GM18520 (cell line): ENCODE data around the gene ZBTB12.

Source experiments
- ATAC-seq: cut with Tn5 transposase; IDR thresholded peaks from one replicate; pipeline ENCODE4 v1.9.1; 2021; ENCODE audit not compliant: unreplicated experiment

The ZBTB12 gene

GRCh38 chr6:31897612-31898382 lies 4.1 kb downstream of the ZBTB12 start, which contains the start of gene EHMT2:
TSS of gene EHMT2 (minus strand) at chr6:31897698. CDS start at chr6:31897677, 21 bp downstream.
- ATAC-seq = peak; percentile 41

GRCh38 chr6:31896856-31897611 lies 4.9 kb downstream of the ZBTB12 start:
- ATAC-seq = no peak

DNA sequence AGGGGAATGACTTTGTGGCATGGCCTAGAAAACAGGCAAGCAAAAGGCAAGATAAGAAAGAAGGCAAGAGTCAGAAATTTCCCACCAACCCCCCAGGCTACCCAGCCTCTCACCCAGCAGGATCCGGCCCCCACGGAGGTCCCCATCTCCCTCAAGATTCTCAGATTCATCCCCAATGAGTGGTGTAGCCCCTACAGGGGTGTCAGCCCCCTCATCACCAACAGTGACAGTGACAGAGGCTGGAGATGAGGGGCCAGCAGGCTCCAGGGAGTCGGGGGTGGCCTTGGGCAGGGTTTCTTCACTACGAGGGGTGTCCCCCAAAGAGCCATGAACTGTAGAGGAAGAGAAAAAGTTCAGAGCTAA lies 5.4 kb downstream of the ZBTB12 start:
- no peak for ATAC-seq

GRCh38 chr6:31892821-31893220 lies 9.1 kb downstream of the ZBTB12 start:
- no peak for ATAC-seq

DNA sequence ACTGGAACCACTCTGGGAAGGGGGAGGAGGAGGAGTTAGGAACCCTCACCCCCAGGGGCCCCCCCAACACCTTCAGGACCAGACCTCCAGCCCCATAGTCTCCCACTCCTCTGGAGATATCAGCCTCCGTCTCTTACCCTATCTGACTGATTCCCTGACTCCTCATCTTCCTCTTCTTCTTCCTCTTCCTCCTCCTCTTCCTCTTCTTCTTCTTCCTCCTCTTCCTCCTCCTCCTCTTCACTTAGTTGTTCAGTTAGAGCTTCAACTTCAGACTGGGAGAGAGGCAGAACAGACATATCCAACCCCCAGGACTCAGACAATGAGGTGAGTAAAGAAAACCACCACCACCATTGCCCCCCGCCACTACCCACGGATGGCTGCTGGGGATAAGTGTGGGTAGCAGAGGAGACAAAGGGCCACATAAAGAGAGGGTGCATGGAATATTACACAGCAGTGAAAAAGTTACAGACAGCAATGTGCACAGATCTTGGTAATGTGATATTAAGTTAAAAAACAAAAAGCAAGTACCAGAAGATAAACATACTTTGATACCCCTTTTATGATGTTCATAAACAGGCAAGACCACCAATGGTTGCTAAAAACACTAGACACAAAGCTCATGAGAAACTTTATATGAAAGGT lies 12.4 kb downstream of the ZBTB12 start:
- ATAC-seq = no peak

DNA sequence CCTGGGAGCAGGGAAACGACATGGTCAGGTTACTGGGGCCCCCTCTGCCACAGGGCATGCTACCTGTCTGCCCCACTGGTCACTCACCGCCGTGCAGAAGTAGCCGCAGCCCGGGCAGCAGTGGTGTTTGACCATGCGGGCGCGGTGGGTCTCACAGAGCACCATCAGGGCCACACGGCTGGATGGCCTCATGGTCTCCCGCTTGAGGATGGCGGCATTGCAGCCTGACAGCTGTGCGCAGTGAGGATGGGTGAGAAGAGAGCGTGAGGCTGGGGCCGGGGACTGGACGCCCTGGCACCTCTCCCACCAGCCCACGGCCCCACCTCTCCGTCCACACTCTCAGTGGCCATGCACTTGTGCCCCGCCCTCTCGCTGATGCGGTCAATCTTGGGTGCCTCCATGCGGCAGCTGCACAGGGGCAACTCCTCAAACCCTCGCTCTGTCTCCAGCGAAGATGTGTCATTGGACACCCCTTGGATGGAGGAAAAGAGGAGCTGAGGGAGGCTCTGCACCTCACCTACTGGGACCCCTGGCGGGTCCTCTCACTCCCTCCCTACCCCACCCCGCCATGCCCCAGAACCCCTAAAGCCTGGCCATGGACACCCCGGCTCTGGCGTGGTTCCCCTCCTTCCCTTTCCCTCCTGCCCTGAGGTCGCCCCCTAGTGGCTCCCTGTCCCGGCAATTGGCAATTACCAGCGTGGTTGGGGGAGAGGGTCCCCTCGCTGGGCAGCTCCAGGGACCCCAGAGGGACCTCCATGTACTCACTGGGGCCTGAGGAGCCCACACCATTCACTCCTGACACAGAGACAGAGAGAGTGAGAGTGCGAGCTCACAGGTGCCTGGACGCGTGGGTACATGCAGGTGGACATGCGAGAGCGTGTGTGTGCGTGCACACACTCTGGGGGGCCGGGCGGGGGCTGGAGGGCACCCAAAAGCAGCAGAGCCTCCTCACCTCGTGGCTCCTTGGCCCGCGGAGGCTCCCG lies 13.3 kb downstream of the ZBTB12 start:
- ATAC-seq = no peak

GRCh38 chr6:31887173-31888007 lies 14.5 kb downstream of the ZBTB12 start:
- no peak for ATAC-seq

GRCh38 chr6:31886541-31886991 lies 15.3 kb downstream of the ZBTB12 start:
- ATAC-seq = no peak

- no peak for ATAC-seq
Observed at GRCh38 chr6:31884528-31885035, 17.3 kb downstream of the ZBTB12 start.

GRCh38 chr6:31883676-31884075 lies 18.2 kb downstream of the ZBTB12 start:
- ATAC-seq = no peak

GRCh38 chr6:31882344-31882743 lies 19.5 kb downstream of the ZBTB12 start:
- no peak for ATAC-seq

GRCh38 chr6:31881136-31881859 lies 20.6 kb downstream of the ZBTB12 start:
- no peak for ATAC-seq

DNA sequence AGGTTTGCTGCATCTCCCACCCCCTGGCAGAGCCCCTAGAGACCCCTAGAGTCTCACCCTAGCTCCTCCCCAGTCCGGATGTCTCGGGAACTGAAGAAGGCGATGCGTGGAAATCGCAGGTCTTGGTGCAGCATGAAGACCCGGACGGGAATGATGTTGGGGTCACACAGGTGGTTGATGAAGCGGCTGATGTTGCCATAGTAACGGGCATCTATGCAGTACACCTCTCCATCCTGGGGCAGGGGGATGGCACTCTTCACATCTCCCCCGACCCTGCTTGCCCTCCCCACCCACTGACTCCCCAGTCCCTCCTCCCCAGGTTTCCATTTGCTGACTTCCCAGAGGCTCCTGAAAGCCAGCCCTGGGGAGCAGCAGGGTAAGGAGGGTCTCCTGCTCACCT lies 21.3 kb downstream of the ZBTB12 start:
- ATAC-seq = no peak

- no peak for ATAC-seq
Observed at GRCh38 chr6:31879901-31880300, 22.0 kb downstream of the ZBTB12 start.

DNA sequence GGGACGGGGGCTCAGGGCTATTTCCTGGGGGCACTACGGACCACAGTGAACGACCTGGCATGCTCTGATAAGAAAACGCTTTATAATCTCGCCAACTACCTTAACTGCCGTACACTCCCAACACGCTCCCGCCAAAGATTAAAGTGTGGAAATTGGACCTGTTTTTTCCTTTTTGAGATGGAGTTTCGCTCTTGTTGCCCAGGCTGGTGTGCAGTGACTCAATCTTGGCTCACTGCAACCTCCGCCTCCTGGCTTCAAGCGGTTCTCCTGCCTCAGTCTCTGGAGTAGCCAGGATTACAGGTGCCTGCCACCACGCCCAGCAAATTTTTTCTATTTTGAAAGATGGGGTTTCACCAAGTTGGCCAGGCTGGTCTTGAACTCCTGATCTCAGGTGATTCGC lies 22.7 kb downstream of the ZBTB12 start:
- ATAC-seq = no peak

- ATAC-seq = no peak
Observed at GRCh38 chr6:31878726-31879125, 23.2 kb downstream of the ZBTB12 start, which contains the start of gene SLC44A4. TSS of gene SLC44A4 (minus strand) at chr6:31878997. CDS start at chr6:31878980, 17 bp downstream.

DNA sequence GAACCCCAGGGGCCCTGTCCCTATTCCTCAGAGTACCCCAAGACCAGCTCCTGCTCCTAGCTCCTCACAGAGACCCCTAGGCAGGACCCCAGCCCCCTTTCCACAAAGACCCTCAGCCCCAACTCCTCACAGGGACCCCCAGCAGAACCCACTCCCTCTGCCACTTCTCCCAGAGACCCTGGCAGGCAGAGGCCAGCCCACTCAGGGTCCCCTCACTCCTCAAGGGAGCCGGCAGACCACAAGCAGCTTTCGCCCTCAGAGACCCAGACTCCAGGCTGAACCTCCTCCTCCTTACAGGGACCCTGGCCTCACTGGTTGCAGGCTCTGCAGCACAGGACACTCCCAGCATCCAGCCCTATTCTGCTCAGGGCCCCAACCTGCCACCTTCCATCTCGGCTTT lies 23.7 kb downstream of the ZBTB12 start:
- ATAC-seq = no peak

- no peak for ATAC-seq
Observed at GRCh38 chr6:31877651-31878161, 24.2 kb downstream of the ZBTB12 start.
